ENCODE results near the gene DNAJC6.

DNA sequence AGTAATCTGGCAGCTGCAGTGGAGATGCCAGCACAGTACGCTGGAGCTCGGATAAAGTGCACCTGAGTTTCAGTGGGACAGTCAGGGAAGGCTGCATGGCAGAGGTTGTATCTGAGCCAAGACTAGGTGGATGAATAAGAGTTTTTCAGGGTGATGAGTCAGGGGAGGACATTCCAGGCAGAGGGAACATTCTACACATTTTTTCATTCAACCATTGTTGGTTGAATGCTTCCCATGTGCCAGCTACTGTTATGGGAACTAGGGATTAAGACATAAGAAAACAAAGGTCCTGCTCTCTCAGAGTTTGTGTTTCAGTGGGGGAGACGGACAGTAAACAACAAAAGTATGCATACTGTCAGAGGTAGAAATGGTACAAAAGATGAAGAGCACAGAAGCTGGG, 116.4 kb downstream of the DNAJC6 start:
- TF ChIP-seq CTCF (conservative IDR thresholded peaks at IDR 0.05; ENCODE audit: low read length), result no peak
- TF ChIP-seq EZH2phosphoT487 (IDR thresholded peaks at IDR 0.05; ENCODE audit: borderline replicate concordance), result no peak
